SK-N-SH (cell line): Measurements from ENCODE around the gene LRP1-AS.

Experiments used
- EP300 ChIP-seq, 2 experiments: IDR thresholded peaks; 2 replicates each; pipeline versions ENCODE4 v1.4.0 to v1.6.1; 2012; ENCODE audit warnings: borderline replicate concordance in 1 of 2, low read depth in 1 of 2, low read length in 1 of 2
- FOXM1 ChIP-seq: IDR thresholded peaks from 2 replicates; pipeline ENCODE4 v1.4.0; 2012; ENCODE audit warnings: low read depth, mild to moderate bottlenecking
- JUND ChIP-seq: IDR thresholded peaks from 2 replicates; pipeline ENCODE4 v1.4.0; 2012
- MXI1 ChIP-seq: IDR thresholded peaks from 2 replicates; pipeline ENCODE4 v1.6.1; 2012; ENCODE audit warnings: mild to moderate bottlenecking, low read depth, low read length, improper control_type of control experiment
- POLR2AphosphoS5 ChIP-seq: IDR thresholded peaks from 2 replicates; pipeline ENCODE4 v1.6.1; 2012; ENCODE audit warnings: low read depth, low read length
- SMC3 ChIP-seq: IDR thresholded peaks from 2 replicates; pipeline ENCODE4 v1.6.1; 2012; ENCODE audit warnings: low read depth, low read length, improper control_type of control experiment
- TF ChIP-seq, protein P1 (sequence below): fragments of 200-600 bp; sonication (generic); IDR thresholded peaks from 2 replicates; pipeline ENCODE4 v1.6.1; 2017; ENCODE audit warnings: antibody characterized with exemption, mild to moderate bottlenecking, moderate library complexity
- TF ChIP-seq, protein P2 (sequence below): fragments of 150-350 bp; IDR thresholded peaks from 2 replicates; pipeline ENCODE4 v1.6.1; 2016; ENCODE audit warnings: mild to moderate bottlenecking, low read depth, low read length
- TF ChIP-seq, protein P3 (sequence below): IDR thresholded peaks from 2 replicates; pipeline ENCODE4 v1.4.0; 2012; ENCODE audit warnings: low read depth

GRCh38 chr12:57129321-57129842, 18.0 kb downstream of the LRP1-AS start:
- TF ChIP-seq, protein P1, sequence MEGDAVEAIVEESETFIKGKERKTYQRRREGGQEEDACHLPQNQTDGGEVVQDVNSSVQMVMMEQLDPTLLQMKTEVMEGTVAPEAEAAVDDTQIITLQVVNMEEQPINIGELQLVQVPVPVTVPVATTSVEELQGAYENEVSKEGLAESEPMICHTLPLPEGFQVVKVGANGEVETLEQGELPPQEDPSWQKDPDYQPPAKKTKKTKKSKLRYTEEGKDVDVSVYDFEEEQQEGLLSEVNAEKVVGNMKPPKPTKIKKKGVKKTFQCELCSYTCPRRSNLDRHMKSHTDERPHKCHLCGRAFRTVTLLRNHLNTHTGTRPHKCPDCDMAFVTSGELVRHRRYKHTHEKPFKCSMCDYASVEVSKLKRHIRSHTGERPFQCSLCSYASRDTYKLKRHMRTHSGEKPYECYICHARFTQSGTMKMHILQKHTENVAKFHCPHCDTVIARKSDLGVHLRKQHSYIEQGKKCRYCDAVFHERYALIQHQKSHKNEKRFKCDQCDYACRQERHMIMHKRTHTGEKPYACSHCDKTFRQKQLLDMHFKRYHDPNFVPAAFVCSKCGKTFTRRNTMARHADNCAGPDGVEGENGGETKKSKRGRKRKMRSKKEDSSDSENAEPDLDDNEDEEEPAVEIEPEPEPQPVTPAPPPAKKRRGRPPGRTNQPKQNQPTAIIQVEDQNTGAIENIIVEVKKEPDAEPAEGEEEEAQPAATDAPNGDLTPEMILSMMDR = no peak
- TF ChIP-seq FOXM1 (no peak), POLR2AphosphoS5 (no peak), JUND (no peak), EP300 (IDR thresholded peaks at IDR 0.05; ENCODE audit: borderline replicate concordance in 1 of 2, low read depth in 1 of 2, low read length in 1 of 2) (no peak), SMC3 (no peak), MXI1 (no peak)
- TF ChIP-seq, protein P2, sequence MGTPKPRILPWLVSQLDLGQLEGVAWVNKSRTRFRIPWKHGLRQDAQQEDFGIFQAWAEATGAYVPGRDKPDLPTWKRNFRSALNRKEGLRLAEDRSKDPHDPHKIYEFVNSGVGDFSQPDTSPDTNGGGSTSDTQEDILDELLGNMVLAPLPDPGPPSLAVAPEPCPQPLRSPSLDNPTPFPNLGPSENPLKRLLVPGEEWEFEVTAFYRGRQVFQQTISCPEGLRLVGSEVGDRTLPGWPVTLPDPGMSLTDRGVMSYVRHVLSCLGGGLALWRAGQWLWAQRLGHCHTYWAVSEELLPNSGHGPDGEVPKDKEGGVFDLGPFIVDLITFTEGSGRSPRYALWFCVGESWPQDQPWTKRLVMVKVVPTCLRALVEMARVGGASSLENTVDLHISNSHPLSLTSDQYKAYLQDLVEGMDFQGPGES = no peak
- TF ChIP-seq, protein P3, sequence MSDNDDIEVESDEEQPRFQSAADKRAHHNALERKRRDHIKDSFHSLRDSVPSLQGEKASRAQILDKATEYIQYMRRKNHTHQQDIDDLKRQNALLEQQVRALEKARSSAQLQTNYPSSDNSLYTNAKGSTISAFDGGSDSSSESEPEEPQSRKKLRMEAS = no peak
